Ectodermal cell (in vitro differentiated cells): ENCODE measurements around the gene CMSS1.
A peak's percentile ranks its signal among the peaks of the same experiment; 100 is the strongest.

Experiments used
- H3K27ac ChIP-seq: 2 replicates; pipeline ENCODE4 v1.7.0; 2013; ENCODE audit warnings: mild to moderate bottlenecking, low read depth, low read length; ENCODE audit not compliant: insufficient read depth, poor library complexity, severe bottlenecking
- H3K27me3 ChIP-seq: 2 replicates; pipeline ENCODE4 v1.7.0; 2013; ENCODE audit warnings: mild to moderate bottlenecking, low read length; ENCODE audit not compliant: insufficient read depth, control insufficient read depth, poor library complexity, severe bottlenecking
- H3K36me3 ChIP-seq: one replicate; pipeline ENCODE4 v1.7.0; 2013; ENCODE audit warnings: low read length; ENCODE audit not compliant: control insufficient read depth, insufficient read depth
- H3K4me1 ChIP-seq: one replicate; pipeline ENCODE4 v1.7.0; 2013; ENCODE audit warnings: low read length; ENCODE audit not compliant: control insufficient read depth, insufficient read depth
- H3K4me3 ChIP-seq: 2 replicates; pipeline ENCODE4 v1.7.0; 2013; ENCODE audit warnings: low read depth, low read length, control low read depth; ENCODE audit not compliant: insufficient read depth
- H3K9me3 ChIP-seq: 2 replicates; pipeline ENCODE4 v1.7.0; 2013; ENCODE audit warnings: mild to moderate bottlenecking, low read length, moderate library complexity; ENCODE audit not compliant: control insufficient read depth
- WGBS, 2 experiments: methylation state at CpG; one replicate each; pipeline ENCODE4 v1.1.7; 2013; ENCODE audit warnings: missing lambda C conversion rate in 2 of 2; 5-methylcytosine and 5-hydroxymethylcytosine counted together

Gene CMSS1

GRCh38 chr3:99871231-99872045 is 53.8 kb downstream of the CMSS1 start:
- Histone ChIP-seq H3K27ac (no peak overlapping the region), H3K27me3 (peaks cover 32% of the 10 kb centered on the region), H3K36me3 (no peaks in the 10 kb centered on the region), H3K4me3 (no peak overlapping the region), H3K4me1 (peaks cover 12% of the 10 kb centered on the region), H3K9me3 (no peaks in the 10 kb centered on the region)
- 77 to 84% methylated on average over 2 to 3 of the region's 4 CpGs for WGBS, 2 experiments

GRCh38 chr3:99872923-99873254 is 55.2 kb downstream of the CMSS1 start:
- Histone ChIP-seq H3K4me3 (no peak overlapping the region), H3K27ac (no peak overlapping the region), H3K4me1 (peaks cover 5% of the 10 kb centered on the region), H3K36me3 (no peaks in the 10 kb centered on the region), H3K27me3 (peaks cover 46% of the 10 kb centered on the region), H3K9me3 (no peaks in the 10 kb centered on the region)

DNA sequence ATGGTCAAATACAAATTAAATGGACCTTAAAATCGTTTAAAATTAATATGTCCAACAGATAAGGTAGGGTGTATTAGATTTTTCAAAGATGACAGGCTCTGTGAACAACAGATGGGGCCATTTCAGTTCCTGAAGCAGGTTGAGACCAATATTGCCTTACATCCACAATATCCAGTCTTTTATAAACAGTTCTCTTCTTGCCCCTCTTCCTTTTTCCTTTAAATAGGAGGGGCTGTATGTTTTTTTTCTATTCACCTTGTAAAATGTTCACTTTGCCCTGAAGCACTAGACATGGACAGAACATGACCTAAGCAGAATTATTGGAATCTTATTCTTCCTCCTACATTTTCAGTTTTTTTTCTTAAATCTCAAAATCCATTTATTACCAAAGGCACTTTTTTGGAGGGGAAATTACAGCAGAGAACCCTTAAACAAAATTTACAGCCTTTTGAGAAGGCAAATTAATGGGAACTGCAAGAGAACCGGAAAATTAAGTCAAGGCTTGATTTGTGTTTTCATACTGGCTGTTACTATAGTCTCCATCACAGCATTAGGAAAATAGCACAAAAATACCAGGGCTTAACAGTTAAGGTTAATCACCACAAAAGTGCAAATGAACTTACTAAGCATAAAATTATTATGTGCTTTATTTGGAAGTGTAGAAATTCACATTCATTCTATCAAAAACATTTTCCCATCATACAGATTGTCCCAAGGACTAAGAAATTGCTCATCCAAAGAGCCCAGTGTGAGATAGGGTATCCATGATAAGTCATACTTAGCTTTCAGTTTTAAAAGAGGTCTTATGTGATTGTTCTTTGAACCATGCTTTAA is 55.8 kb downstream of the CMSS1 start:
- Histone ChIP-seq H3K4me1 (no peaks in the 10 kb centered on the region), H3K27me3 (peaks cover 49% of the 10 kb centered on the region), H3K27ac (no peak overlapping the region)

GRCh38 chr3:99874237-99875002 is 56.8 kb downstream of the CMSS1 start:
- no peaks in the 10 kb centered on the region for H3K36me3 ChIP-seq
- WGBS, 2 experiments = 77 to 100% methylated on average over 2 of the region's 3 CpGs
- peaks cover 49% of the 10 kb centered on the region for H3K27me3 ChIP-seq
- no peak overlapping the region for H3K27ac ChIP-seq
- no peak overlapping the region for H3K4me3 ChIP-seq
- H3K9me3 ChIP-seq = no peaks in the 10 kb centered on the region
- no peaks in the 10 kb centered on the region for H3K4me1 ChIP-seq

More for the DNA sequence above, 55.8 kb downstream of the CMSS1 start:
- no peak overlapping the region for H3K4me3 ChIP-seq
- WGBS, 2 experiments = 60 to 64% methylated on average over 1 of the region's 2 CpGs
- H3K9me3 ChIP-seq = no peaks in the 10 kb centered on the region
- no peaks in the 10 kb centered on the region for H3K36me3 ChIP-seq

DNA sequence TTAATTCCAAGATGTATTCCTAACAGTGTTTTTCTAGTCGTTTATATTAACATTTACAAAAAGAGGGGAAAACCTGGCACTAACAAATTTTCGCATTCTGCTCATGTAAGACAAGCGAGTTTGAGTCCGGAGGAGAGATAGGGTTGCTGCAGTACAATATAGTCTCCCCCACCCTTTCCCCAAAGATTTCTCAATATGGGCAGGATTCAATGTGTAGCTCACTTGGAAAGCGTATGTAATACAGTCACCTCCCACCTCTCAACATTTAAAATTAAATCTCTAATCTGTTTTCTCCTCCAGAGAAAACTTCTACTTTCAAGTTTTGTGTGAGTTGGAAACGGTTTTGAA is 57.9 kb downstream of the CMSS1 start:
- Histone ChIP-seq H3K4me3 (peak overlapping the region; percentile 55), H3K9me3 (no peaks in the 10 kb centered on the region), H3K4me1 (no peaks in the 10 kb centered on the region), H3K27ac (peak overlapping the region; percentile 65), H3K36me3 (no peaks in the 10 kb centered on the region), H3K27me3 (peaks cover 49% of the 10 kb centered on the region)
- WGBS, 2 experiments = 2 to 4% methylated on average over 5 to 6 of the region's 6 CpGs

GRCh38 chr3:99875929-99876841 is 58.5 kb downstream of the CMSS1 start:
- Histone ChIP-seq H3K36me3 (no peaks in the 10 kb centered on the region), H3K9me3 (no peaks in the 10 kb centered on the region), H3K4me1 (no peaks in the 10 kb centered on the region), H3K4me3 (peak overlapping the region; percentile 55), H3K27ac (peak overlapping the region; percentile 65), H3K27me3 (peaks cover 49% of the 10 kb centered on the region)
- 1% methylated on average over 62 to 63 of the region's 63 CpGs for WGBS, 2 experiments

DNA sequence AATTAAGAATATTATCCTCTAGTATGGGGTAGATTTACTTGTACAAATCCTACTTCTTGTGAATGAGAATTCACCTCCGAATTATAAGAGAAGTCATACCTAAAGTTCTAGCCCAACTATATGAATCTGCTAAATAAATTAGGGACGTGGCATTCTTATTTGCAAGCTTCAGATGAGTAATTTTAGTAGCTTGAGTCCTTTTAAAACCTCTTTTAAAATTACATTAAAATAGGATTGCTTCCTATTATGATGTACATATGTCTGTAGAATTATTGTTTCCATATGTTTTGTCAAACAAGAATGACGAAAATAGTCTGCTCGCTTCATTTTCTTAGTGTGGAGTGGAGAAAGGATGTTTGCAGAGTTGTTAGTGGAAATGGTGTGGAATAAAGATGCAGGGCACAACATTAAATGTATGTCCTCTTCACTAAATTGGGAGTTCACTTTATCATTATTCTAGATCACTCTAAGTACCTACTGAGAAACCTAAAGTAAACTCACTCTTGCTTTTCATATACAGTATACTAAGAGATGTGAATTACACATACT is 59.4 kb downstream of the CMSS1 start:
- Histone ChIP-seq H3K9me3 (no peaks in the 10 kb centered on the region), H3K4me3 (no peak overlapping the region), H3K36me3 (no peaks in the 10 kb centered on the region), H3K27ac (no peak overlapping the region), H3K27me3 (peaks cover 49% of the 10 kb centered on the region), H3K4me1 (no peaks in the 10 kb centered on the region)
- WGBS, 2 experiments = 87 to 90% methylated on average over 2 to 3 of the region's 4 CpGs

GRCh38 chr3:99878005-99878404 is 60.3 kb downstream of the CMSS1 start:
- H3K4me1 ChIP-seq = no peaks in the 10 kb centered on the region
- no peak overlapping the region for H3K27ac ChIP-seq
- no peak overlapping the region for H3K4me3 ChIP-seq
- H3K9me3 ChIP-seq = no peaks in the 10 kb centered on the region
- 83 to 100% methylated on average over 1 of the region's 1 CpG for WGBS, 2 experiments
- peaks cover 49% of the 10 kb centered on the region for H3K27me3 ChIP-seq
- no peaks in the 10 kb centered on the region for H3K36me3 ChIP-seq

DNA sequence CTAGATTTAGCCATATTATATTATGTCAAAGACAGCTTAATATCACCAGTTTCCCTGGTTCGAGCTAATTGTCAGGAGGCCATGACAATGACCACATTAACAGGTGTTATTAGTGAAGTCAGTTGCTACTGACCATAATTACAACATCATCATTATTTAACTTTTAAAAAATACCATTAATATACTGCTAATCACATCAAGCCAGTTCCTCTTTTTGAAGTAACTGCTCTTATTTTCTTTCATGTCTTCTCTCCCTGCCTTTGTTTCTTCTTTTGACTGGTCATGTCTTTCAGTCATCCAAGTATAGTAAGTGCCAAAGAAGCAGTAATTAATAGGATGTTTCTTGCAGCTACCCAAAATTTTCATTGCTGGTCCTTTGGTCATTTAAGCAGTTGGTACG is 61.6 kb downstream of the CMSS1 start:
- Histone ChIP-seq H3K27ac (no peak overlapping the region), H3K27me3 (peaks cover 36% of the 10 kb centered on the region), H3K4me3 (no peak overlapping the region), H3K4me1 (no peaks in the 10 kb centered on the region), H3K36me3 (no peaks in the 10 kb centered on the region), H3K9me3 (no peaks in the 10 kb centered on the region)
- 95 to 96% methylated on average over 2 of the region's 2 CpGs for WGBS, 2 experiments
